Liver (tissue), 2 donors: ENCODE results near the gene WDFY3.

Experiments used
- CTCF ChIP-seq: fragments of 150-350 bp; IDR thresholded peaks from 2 replicates; pipeline ENCODE4 v1.5.1; 2017; ENCODE audit warnings: improper control_type of control experiment, low read depth, low read length; ENCODE audit not compliant: missing input control
- TF ChIP-seq, protein P1 (sequence below): IDR thresholded peaks from 2 replicates; pipeline ENCODE4 v1.6.1; 2016; ENCODE audit warnings: antibody characterized with exemption, mild to moderate bottlenecking
- donor health status: healthy.

DNA sequence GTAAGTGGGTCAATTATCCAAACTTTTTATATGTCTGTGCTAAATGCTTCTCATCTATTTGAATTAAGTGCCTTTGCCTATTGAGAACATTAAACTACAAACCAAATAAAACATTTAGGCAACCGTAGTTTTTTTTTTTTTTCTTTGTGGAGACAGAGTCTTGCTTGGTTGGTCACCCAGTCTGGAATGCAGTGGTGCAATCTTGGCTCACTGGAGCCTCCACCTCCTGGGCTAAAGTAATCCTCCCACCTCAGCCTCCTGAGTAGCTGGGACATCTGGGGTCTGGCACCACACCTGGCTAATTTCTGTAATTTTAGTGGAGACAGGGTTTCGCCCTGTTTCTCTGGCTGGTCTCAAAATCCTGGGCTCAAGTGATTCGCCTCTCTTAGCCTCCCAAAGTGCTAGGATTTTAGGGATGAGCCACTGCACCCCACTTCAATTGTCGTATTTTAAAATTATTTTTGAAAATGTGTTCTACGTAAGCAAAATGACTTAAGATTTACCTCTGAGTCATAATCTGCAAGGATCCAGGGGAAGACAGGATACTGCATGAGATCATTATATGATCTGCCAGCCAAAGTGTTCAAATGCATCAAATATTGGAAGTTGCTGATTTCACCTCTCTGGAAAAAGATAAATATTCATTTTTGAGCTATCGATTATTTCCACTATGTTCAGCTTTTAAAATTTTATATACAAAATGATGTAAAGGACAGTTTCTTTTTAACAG, 257.9 kb downstream of the WDFY3 start:
- no peak for TF ChIP-seq CTCF
- TF ChIP-seq, protein P1, sequence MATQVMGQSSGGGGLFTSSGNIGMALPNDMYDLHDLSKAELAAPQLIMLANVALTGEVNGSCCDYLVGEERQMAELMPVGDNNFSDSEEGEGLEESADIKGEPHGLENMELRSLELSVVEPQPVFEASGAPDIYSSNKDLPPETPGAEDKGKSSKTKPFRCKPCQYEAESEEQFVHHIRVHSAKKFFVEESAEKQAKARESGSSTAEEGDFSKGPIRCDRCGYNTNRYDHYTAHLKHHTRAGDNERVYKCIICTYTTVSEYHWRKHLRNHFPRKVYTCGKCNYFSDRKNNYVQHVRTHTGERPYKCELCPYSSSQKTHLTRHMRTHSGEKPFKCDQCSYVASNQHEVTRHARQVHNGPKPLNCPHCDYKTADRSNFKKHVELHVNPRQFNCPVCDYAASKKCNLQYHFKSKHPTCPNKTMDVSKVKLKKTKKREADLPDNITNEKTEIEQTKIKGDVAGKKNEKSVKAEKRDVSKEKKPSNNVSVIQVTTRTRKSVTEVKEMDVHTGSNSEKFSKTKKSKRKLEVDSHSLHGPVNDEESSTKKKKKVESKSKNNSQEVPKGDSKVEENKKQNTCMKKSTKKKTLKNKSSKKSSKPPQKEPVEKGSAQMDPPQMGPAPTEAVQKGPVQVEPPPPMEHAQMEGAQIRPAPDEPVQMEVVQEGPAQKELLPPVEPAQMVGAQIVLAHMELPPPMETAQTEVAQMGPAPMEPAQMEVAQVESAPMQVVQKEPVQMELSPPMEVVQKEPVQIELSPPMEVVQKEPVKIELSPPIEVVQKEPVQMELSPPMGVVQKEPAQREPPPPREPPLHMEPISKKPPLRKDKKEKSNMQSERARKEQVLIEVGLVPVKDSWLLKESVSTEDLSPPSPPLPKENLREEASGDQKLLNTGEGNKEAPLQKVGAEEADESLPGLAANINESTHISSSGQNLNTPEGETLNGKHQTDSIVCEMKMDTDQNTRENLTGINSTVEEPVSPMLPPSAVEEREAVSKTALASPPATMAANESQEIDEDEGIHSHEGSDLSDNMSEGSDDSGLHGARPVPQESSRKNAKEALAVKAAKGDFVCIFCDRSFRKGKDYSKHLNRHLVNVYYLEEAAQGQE, result no peak
